SK-N-SH treated with all-trans-retinoic acid at 6 μM for 48 hours (cell line): Measurements from ENCODE around the gene LBH.

Experiments
- ARNTL ChIP-seq: fragments of 450-650 bp; formaldehyde crosslinking; IDR thresholded peaks from 2 replicates; pipeline ENCODE4 v1.5.0; 2020; ENCODE audit warnings: low read depth, mild to moderate bottlenecking, moderate library complexity, borderline replicate concordance
- CREB5 ChIP-seq: fragments of 250-450 bp; sonication (Bioruptor Pico); IDR thresholded peaks from 2 replicates; pipeline ENCODE4 v1.5.1; 2020; ENCODE audit warnings: low read depth, mild to moderate bottlenecking, moderate library complexity
- ESRRG ChIP-seq: fragments of 250-450 bp; sonication (Bioruptor Pico); IDR thresholded peaks from 2 replicates; pipeline ENCODE4 v1.6.1; 2021; ENCODE audit warnings: mild to moderate bottlenecking
- GLIS3 ChIP-seq: fragments of 250-450 bp; sonication (Bioruptor Pico); IDR thresholded peaks from 2 replicates; pipeline ENCODE4 v1.5.0; 2020; ENCODE audit warnings: mild to moderate bottlenecking, moderate library complexity
- OSR1 ChIP-seq: fragments of 250-450 bp; sonication (Bioruptor Pico); IDR thresholded peaks from 2 replicates; pipeline ENCODE4 v1.8.0; 2022; ENCODE audit warnings: moderate library complexity, mild to moderate bottlenecking, inconsistent platforms
- PATZ1 ChIP-seq: fragments of 250-450 bp; sonication (Bioruptor Pico); IDR thresholded peaks from 2 replicates; pipeline ENCODE4 v1.8.0; 2020; ENCODE audit warnings: mild to moderate bottlenecking, moderate library complexity, borderline replicate concordance
- POU6F1 ChIP-seq: fragments of 250-450 bp; sonication (Bioruptor Pico); IDR thresholded peaks from 2 replicates; pipeline ENCODE4 v1.8.0; 2021; ENCODE audit warnings: low read depth, mild to moderate bottlenecking, moderate library complexity, borderline replicate concordance
- PPARA ChIP-seq: fragments of 250-450 bp; sonication (Bioruptor Pico); IDR thresholded peaks from 2 replicates; pipeline ENCODE4 v1.5.0; 2020; ENCODE audit warnings: mild to moderate bottlenecking, borderline replicate concordance
- RARB ChIP-seq: fragments of 250-450 bp; sonication (Bioruptor Pico); IDR thresholded peaks from 2 replicates; pipeline ENCODE4 v1.8.0; 2021; ENCODE audit warnings: mild to moderate bottlenecking, moderate library complexity
- TOX ChIP-seq: fragments of 250-450 bp; sonication (Bioruptor Pico); IDR thresholded peaks from 2 replicates; pipeline ENCODE4 v1.8.0; 2021; ENCODE audit warnings: mild to moderate bottlenecking, moderate library complexity, borderline replicate concordance
- TSHZ2 ChIP-seq: fragments of 250-450 bp; sonication (Bioruptor Pico); IDR thresholded peaks from 2 replicates; pipeline ENCODE4 v1.5.0; 2020; ENCODE audit warnings: mild to moderate bottlenecking, moderate library complexity
- ZFP3 ChIP-seq: fragments of 250-450 bp; sonication (Bioruptor Pico); IDR thresholded peaks from 2 replicates; pipeline ENCODE4 v1.5.0; 2020; ENCODE audit warnings: mild to moderate bottlenecking, moderate library complexity
- ZFP30 ChIP-seq: fragments of 450-650 bp; formaldehyde crosslinking; IDR thresholded peaks from 2 replicates; pipeline ENCODE4 v1.5.0; 2022; ENCODE audit warnings: mild to moderate bottlenecking, moderate library complexity
- ZNF8 ChIP-seq: fragments of 450-650 bp; formaldehyde crosslinking; IDR thresholded peaks from 2 replicates; pipeline ENCODE4 v1.5.0; 2020; ENCODE audit warnings: mild to moderate bottlenecking, moderate library complexity

GRCh38 chr2:30237239-30237965 lies 6.1 kb downstream of the LBH start:
- TF ChIP-seq ESRRG (CRISPR knock-in tag): no peak
- TF ChIP-seq PPARA (CRISPR knock-in tag): no peak
- TF ChIP-seq ZFP30 (CRISPR knock-in tag): no peak
- TF ChIP-seq TSHZ2 (CRISPR knock-in tag): no peak
- TF ChIP-seq GLIS3: no peak
- no peak for TF ChIP-seq OSR1 (CRISPR knock-in tag)
- TF ChIP-seq ZNF8 (CRISPR knock-in tag): no peak
- TF ChIP-seq RARB (CRISPR knock-in tag): no peak
- TF ChIP-seq TOX (CRISPR knock-in tag): no peak
- TF ChIP-seq ZFP3 (CRISPR knock-in tag): no peak
- no peak for TF ChIP-seq PATZ1 (CRISPR knock-in tag)
- no peak for TF ChIP-seq ARNTL (CRISPR knock-in tag)
- no peak for TF ChIP-seq CREB5 (CRISPR knock-in tag)
- no peak for TF ChIP-seq POU6F1 (CRISPR knock-in tag)
